GM23338 (cell line): Measurements from ENCODE around the gene EEPD1. TPM values are rescaled to one million over a fixed set of nuclear protein-coding genes. Genes with fewer than 3 reads are reported as not detected.

Source experiments
- ATAC-seq: fragments of 200-7000 bp; cut with Tn5 transposase; 3 replicates; pipeline ENCODE4 v1.9.1; 2020
- DNase-seq: peaks from one replicate; pipeline ENCODE4 v3.0.0-alpha.2; 2015; ENCODE audit warnings: low spot score
- H2AFZ ChIP-seq: fragments of 200-600 bp; sonication (generic); 2 replicates; pipeline ENCODE4 v1.8.0; 2016; ENCODE audit warnings: antibody characterized with exemption, mild to moderate bottlenecking, moderate library complexity
- H3F3A ChIP-seq: fragments of 200-600 bp; sonication (generic); replicated peaks from 2 replicates; pipeline ENCODE4 v1.8.0; 2017; ENCODE audit warnings: antibody characterized with exemption, mixed run types, low read depth
- H3K27ac ChIP-seq: fragments of 200-600 bp; sonication (generic); 2 replicates; pipeline ENCODE4 v1.6.1; 2016; ENCODE audit warnings: low read depth
- H3K27me3 ChIP-seq: fragments of 200-600 bp; sonication (generic); 2 replicates; pipeline ENCODE4 v1.8.0; 2016; ENCODE audit warnings: mild to moderate bottlenecking, mixed run types, moderate library complexity; ENCODE audit not compliant: insufficient read depth
- H3K36me3 ChIP-seq: fragments of 200-600 bp; sonication (generic); 2 replicates; pipeline ENCODE4 v1.8.0; 2016; ENCODE audit warnings: mild to moderate bottlenecking; ENCODE audit not compliant: insufficient read depth
- H3K4me1 ChIP-seq: fragments of 200-600 bp; sonication (generic); 2 replicates; pipeline ENCODE4 v1.8.0; 2016; ENCODE audit warnings: mild to moderate bottlenecking, moderate library complexity; ENCODE audit not compliant: insufficient read depth
- H3K4me2 ChIP-seq: fragments of 200-600 bp; sonication (generic); 2 replicates; pipeline ENCODE4 v1.7.1; 2017; ENCODE audit warnings: mixed run types
- H3K4me3 ChIP-seq: fragments of 200-600 bp; sonication (generic); 2 replicates; pipeline ENCODE4 v1.6.1; 2016; ENCODE audit warnings: mixed run types
- H3K79me2 ChIP-seq: fragments of 200-600 bp; sonication (generic); replicated peaks from 2 replicates; pipeline ENCODE4 v1.8.0; 2017; ENCODE audit warnings: mild to moderate bottlenecking; ENCODE audit not compliant: insufficient read depth
- H3K9me2 ChIP-seq: fragments of 200-600 bp; sonication (generic); 2 replicates; pipeline ENCODE4 v1.8.0; 2017; ENCODE audit not compliant: insufficient read depth
- H4K20me1 ChIP-seq: fragments of 200-600 bp; sonication (generic); replicated peaks from 2 replicates; pipeline ENCODE4 v1.8.0; 2017; ENCODE audit warnings: mild to moderate bottlenecking; ENCODE audit not compliant: insufficient read depth
- H3K27ac Mint-ChIP-seq: 2 replicates; pipeline ENCODE4 v1.8.0; 2020; ENCODE audit warnings: inconsistent platforms, mild to moderate bottlenecking, moderate library complexity, mixed read lengths
- H3K27me3 Mint-ChIP-seq: 3 replicates; pipeline ENCODE4 v1.8.0; 2022; ENCODE audit warnings: low read depth, mild to moderate bottlenecking, moderate library complexity, mixed read lengths, inconsistent platforms; ENCODE audit not compliant: insufficient read depth, poor library complexity
- H3K36me3 Mint-ChIP-seq: 3 replicates; pipeline ENCODE4 v1.8.0; 2021; ENCODE audit warnings: low read depth, mild to moderate bottlenecking, inconsistent platforms, moderate library complexity, mixed read lengths
- H3K4me1 Mint-ChIP-seq: 3 replicates; pipeline ENCODE4 v1.8.0; 2020; ENCODE audit warnings: mild to moderate bottlenecking, inconsistent platforms, mixed read lengths
- H3K4me3 Mint-ChIP-seq: 3 replicates; pipeline ENCODE4 v1.8.0; 2021; ENCODE audit warnings: moderate library complexity, mild to moderate bottlenecking, inconsistent platforms, mixed read lengths
- H3K9me3 Mint-ChIP-seq: 3 replicates; pipeline ENCODE4 v1.8.0; 2020; ENCODE audit warnings: moderate library complexity, mild to moderate bottlenecking, inconsistent platforms, mixed read lengths
- CREB1 ChIP-seq: fragments of 250-450 bp; sonication (Bioruptor Pico); IDR thresholded peaks from 2 replicates; pipeline ENCODE4 v1.5.0; 2020; ENCODE audit warnings: low read depth, mild to moderate bottlenecking, moderate library complexity
- EZH2 ChIP-seq: fragments of 200-600 bp; sonication (generic); IDR thresholded peaks from one replicate; pipeline ENCODE4 v1.8.0; 2017; ENCODE audit warnings: antibody characterized with exemption, mild to moderate bottlenecking, low read depth; ENCODE audit not compliant: unreplicated experiment
- EZH2phosphoT487 ChIP-seq: fragments of 200-600 bp; sonication (generic); IDR thresholded peaks from one replicate; pipeline ENCODE4 v1.8.1; 2018; ENCODE audit warnings: antibody characterized with exemption; ENCODE audit not compliant: unreplicated experiment
- JUNB ChIP-seq: IDR thresholded peaks from one replicate; pipeline ENCODE4 v1.6.1; 2016; ENCODE audit warnings: antibody characterized with exemption; ENCODE audit not compliant: unreplicated experiment
- NANOG ChIP-seq: IDR thresholded peaks from 2 replicates; pipeline ENCODE4 v1.6.1; 2016; ENCODE audit warnings: antibody characterized with exemption, borderline replicate concordance
- POLR2AphosphoS5 ChIP-seq: IDR thresholded peaks from 2 replicates; pipeline ENCODE4 v1.6.1; 2016; ENCODE audit warnings: antibody characterized with exemption, low read depth
- ZNF114 ChIP-seq: fragments of 250-450 bp; sonication (Bioruptor Pico); IDR thresholded peaks from 2 replicates; pipeline ENCODE4 v1.5.0; 2020; ENCODE audit warnings: mild to moderate bottlenecking, moderate library complexity
- ZNF331 ChIP-seq: fragments of 250-450 bp; sonication (Bioruptor Pico); IDR thresholded peaks from 2 replicates; pipeline ENCODE4 v1.5.0; 2020; ENCODE audit warnings: low read depth, mild to moderate bottlenecking, moderate library complexity
- polyA plus RNA-seq: library from polyadenylated mRNA; unstranded; fragments of >200 nt; fragmentation: Nextera tagmentation; extraction: Ambion mirVana; gene quantifications from 2 replicates; pipeline ENCODE4 v1.2.1, GENCODE V29; 2016
- total RNA-seq: library from RNA; depleted of rRNA; stranded (reverse); fragments of >200 nt; shearing (Covaris generic); gene quantifications from 2 replicates; pipeline ENCODE4 v1.2.3, GENCODE V29; 2014
- TF ChIP-seq, protein P1 (sequence below): IDR thresholded peaks from 2 replicates; pipeline ENCODE4 v1.6.1; 2016; ENCODE audit warnings: antibody characterized with exemption
- TF ChIP-seq, protein P2 (sequence below): fragments of 250-450 bp; sonication (Bioruptor Pico); IDR thresholded peaks from 2 replicates; pipeline ENCODE4 v1.5.0; 2020; ENCODE audit warnings: mild to moderate bottlenecking, moderate library complexity
- TF ChIP-seq, protein P3 (sequence below): IDR thresholded peaks from one replicate; pipeline ENCODE4 v1.6.1; 2018; ENCODE audit warnings: antibody characterized with exemption; ENCODE audit not compliant: unreplicated experiment
- TF ChIP-seq, protein P4 (sequence below), 2 experiments: fragments of 200-600 bp in 1 of 2; sonication (generic) in 1 of 2; conservative IDR thresholded peaks; 2 replicates each; pipeline versions ENCODE4 v1.5.1 to v1.6.1; 2016 to 2017; ENCODE audit warnings: antibody characterized with exemption in 2 of 2, low read depth in 2 of 2, mild to moderate bottlenecking in 2 of 2, moderate library complexity in 1 of 2

EEPD1 gene
- total and polyA plus RNA-seq, 2 experiments from 2014 or later: 4.1 to 17.1 TPM

DNA sequence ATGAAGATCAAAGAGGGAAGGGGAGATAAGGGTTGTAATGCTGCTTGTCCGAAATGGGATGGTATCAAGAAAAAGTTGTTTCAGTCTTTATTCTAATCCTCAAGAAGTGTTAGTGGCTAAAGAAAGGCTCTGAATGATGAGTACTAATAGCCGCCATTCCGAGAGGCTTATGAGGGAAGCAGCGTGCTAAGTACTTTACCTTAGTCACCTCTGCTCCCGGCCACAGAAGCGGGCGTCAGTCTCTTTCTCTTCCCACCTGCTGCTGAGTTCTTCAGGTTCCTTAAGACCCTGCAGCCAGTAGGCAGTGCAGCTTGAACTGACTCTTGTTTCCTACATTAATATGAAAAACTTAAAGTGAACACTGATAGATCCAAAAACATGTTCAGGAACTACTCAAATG lies 73.1 kb downstream of the EEPD1 start (continued):
- TF ChIP-seq ZNF331 (CRISPR knock-in tag): no peak
- TF ChIP-seq ZNF114 (CRISPR knock-in tag): no peak
- no peak for TF ChIP-seq JUNB
- TF ChIP-seq, protein P1, sequence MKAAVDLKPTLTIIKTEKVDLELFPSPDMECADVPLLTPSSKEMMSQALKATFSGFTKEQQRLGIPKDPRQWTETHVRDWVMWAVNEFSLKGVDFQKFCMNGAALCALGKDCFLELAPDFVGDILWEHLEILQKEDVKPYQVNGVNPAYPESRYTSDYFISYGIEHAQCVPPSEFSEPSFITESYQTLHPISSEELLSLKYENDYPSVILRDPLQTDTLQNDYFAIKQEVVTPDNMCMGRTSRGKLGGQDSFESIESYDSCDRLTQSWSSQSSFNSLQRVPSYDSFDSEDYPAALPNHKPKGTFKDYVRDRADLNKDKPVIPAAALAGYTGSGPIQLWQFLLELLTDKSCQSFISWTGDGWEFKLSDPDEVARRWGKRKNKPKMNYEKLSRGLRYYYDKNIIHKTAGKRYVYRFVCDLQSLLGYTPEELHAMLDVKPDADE: no peak

DNA sequence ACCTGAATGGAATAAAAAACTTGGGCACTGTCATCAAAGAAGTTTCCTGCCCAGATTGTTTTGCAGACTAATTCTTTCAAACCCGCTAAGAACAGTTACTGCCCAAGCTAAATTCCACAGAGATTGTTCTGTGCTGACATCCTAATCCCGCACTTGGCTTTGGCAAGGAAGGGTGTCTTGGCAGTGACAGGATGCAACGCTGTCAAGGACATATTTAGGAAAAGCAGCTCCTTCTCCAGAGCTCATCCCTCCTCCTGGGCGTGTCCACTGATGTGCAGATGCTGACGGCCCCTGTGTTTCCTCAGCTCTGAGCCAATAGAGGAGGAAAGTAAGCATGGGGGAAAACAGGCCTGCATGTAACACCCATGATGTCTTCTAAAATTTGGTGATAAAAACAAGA lies 74.2 kb downstream of the EEPD1 start:
- Mint-ChIP-seq H3K9me3 (no peaks in the 10 kb centered on the region), H3K27ac (no peak overlapping the region), H3K4me3 (no peak overlapping the region), H3K36me3 (no peaks in the 10 kb centered on the region), H3K27me3 (peaks cover 2% of the 10 kb centered on the region), H3K4me1 (peaks cover 2% of the 10 kb centered on the region)
- Histone ChIP-seq H4K20me1 (0 out of 2 replicates have a peak, but pooled peaks cover 4% of the 10 kb centered on the region), H3K4me1 (no peaks in the 10 kb centered on the region), H3K4me2 (no peak overlapping the region), H3F3A (no peaks in the 10 kb centered on the region), H3K36me3 (no peaks in the 10 kb centered on the region), H3K27me3 (no peaks in the 10 kb centered on the region), H2AFZ (no peak overlapping the region), H3K4me3 (no peak overlapping the region), H3K9me2 (no peaks in the 10 kb centered on the region), H3K27ac (no peak overlapping the region), H3K79me2 (no peaks in the 10 kb centered on the region)
- DNase-seq (peak; percentile 23), ATAC-seq (peak; percentile 39; the same call in 1 of the 3 replicates)
- TF ChIP-seq ZNF331 (CRISPR knock-in tag) (no peak), POLR2AphosphoS5 (no peak), NANOG (no peak), ZNF114 (CRISPR knock-in tag) (no peak), EZH2 (no peak), CREB1 (no peak), EZH2phosphoT487 (no peak)
- TF ChIP-seq, protein P2, sequence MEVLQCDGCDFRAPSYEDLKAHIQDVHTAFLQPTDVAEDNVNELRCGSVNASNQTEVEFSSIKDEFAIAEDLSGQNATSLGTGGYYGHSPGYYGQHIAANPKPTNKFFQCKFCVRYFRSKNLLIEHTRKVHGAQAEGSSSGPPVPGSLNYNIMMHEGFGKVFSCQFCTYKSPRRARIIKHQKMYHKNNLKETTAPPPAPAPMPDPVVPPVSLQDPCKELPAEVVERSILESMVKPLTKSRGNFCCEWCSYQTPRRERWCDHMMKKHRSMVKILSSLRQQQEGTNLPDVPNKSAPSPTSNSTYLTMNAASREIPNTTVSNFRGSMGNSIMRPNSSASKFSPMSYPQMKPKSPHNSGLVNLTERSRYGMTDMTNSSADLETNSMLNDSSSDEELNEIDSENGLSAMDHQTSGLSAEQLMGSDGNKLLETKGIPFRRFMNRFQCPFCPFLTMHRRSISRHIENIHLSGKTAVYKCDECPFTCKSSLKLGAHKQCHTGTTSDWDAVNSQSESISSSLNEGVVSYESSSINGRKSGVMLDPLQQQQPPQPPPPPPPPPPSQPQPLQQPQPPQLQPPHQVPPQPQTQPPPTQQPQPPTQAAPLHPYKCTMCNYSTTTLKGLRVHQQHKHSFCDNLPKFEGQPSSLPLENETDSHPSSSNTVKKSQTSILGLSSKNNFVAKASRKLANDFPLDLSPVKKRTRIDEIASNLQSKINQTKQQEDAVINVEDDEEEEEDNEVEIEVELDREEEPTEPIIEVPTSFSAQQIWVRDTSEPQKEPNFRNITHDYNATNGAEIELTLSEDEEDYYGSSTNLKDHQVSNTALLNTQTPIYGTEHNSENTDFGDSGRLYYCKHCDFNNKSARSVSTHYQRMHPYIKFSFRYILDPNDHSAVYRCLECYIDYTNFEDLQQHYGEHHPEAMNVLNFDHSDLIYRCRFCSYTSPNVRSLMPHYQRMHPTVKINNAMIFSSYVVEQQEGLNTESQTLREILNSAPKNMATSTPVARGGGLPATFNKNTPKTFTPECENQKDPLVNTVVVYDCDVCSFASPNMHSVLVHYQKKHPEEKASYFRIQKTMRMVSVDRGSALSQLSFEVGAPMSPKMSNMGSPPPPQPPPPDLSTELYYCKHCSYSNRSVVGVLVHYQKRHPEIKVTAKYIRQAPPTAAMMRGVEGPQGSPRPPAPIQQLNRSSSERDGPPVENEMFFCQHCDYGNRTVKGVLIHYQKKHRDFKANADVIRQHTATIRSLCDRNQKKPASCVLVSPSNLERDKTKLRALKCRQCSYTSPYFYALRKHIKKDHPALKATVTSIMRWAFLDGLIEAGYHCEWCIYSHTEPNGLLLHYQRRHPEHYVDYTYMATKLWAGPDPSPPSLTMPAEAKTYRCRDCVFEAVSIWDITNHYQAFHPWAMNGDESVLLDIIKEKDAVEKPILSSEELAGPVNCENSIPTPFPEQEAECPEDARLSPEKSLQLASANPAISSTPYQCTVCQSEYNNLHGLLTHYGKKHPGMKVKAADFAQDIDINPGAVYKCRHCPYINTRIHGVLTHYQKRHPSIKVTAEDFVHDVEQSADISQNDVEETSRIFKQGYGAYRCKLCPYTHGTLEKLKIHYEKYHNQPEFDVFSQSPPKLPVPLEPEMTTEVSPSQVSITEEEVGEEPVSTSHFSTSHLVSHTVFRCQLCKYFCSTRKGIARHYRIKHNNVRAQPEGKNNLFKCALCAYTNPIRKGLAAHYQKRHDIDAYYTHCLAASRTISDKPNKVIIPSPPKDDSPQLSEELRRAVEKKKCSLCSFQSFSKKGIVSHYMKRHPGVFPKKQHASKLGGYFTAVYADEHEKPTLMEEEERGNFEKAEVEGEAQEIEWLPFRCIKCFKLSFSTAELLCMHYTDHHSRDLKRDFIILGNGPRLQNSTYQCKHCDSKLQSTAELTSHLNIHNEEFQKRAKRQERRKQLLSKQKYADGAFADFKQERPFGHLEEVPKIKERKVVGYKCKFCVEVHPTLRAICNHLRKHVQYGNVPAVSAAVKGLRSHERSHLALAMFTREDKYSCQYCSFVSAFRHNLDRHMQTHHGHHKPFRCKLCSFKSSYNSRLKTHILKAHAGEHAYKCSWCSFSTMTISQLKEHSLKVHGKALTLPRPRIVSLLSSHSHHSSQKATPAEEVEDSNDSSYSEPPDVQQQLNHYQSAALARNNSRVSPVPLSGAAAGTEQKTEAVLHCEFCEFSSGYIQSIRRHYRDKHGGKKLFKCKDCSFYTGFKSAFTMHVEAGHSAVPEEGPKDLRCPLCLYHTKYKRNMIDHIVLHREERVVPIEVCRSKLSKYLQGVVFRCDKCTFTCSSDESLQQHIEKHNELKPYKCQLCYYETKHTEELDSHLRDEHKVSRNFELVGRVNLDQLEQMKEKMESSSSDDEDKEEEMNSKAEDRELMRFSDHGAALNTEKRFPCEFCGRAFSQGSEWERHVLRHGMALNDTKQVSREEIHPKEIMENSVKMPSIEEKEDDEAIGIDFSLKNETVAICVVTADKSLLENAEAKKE (CRISPR knock-in tag): no peak
- TF ChIP-seq, protein P3, sequence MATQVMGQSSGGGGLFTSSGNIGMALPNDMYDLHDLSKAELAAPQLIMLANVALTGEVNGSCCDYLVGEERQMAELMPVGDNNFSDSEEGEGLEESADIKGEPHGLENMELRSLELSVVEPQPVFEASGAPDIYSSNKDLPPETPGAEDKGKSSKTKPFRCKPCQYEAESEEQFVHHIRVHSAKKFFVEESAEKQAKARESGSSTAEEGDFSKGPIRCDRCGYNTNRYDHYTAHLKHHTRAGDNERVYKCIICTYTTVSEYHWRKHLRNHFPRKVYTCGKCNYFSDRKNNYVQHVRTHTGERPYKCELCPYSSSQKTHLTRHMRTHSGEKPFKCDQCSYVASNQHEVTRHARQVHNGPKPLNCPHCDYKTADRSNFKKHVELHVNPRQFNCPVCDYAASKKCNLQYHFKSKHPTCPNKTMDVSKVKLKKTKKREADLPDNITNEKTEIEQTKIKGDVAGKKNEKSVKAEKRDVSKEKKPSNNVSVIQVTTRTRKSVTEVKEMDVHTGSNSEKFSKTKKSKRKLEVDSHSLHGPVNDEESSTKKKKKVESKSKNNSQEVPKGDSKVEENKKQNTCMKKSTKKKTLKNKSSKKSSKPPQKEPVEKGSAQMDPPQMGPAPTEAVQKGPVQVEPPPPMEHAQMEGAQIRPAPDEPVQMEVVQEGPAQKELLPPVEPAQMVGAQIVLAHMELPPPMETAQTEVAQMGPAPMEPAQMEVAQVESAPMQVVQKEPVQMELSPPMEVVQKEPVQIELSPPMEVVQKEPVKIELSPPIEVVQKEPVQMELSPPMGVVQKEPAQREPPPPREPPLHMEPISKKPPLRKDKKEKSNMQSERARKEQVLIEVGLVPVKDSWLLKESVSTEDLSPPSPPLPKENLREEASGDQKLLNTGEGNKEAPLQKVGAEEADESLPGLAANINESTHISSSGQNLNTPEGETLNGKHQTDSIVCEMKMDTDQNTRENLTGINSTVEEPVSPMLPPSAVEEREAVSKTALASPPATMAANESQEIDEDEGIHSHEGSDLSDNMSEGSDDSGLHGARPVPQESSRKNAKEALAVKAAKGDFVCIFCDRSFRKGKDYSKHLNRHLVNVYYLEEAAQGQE: no peak
- TF ChIP-seq, protein P4, sequence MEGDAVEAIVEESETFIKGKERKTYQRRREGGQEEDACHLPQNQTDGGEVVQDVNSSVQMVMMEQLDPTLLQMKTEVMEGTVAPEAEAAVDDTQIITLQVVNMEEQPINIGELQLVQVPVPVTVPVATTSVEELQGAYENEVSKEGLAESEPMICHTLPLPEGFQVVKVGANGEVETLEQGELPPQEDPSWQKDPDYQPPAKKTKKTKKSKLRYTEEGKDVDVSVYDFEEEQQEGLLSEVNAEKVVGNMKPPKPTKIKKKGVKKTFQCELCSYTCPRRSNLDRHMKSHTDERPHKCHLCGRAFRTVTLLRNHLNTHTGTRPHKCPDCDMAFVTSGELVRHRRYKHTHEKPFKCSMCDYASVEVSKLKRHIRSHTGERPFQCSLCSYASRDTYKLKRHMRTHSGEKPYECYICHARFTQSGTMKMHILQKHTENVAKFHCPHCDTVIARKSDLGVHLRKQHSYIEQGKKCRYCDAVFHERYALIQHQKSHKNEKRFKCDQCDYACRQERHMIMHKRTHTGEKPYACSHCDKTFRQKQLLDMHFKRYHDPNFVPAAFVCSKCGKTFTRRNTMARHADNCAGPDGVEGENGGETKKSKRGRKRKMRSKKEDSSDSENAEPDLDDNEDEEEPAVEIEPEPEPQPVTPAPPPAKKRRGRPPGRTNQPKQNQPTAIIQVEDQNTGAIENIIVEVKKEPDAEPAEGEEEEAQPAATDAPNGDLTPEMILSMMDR (conservative IDR thresholded peaks at IDR 0.05; ENCODE audit: low read depth in 2 of 2): no peak
